NCI-H524 (cell line): ENCODE measurements around the gene TJP3.

Experiments
- DNase-seq, 2 experiments: peaks; one replicate each; lab custom pipeline; 2025; lab: John Stamatoyannopoulos, UW

TJP3 gene

GRCh38 chr19:3782903-3783302 is 74.7 kb downstream of the TJP3 start:
- DNase-seq: no peak

- DNase-seq: peak in 1 of 2 experiments; percentile 54
Measured at GRCh38 chr19:3783660-3784584, 75.7 kb downstream of the TJP3 start.

GRCh38 chr19:3784607-3785450 is 76.6 kb downstream of the TJP3 start:
- DNase-seq: no peak

GRCh38 chr19:3785451-3785937 is 77.3 kb downstream of the TJP3 start:
- DNase-seq: no peak

GRCh38 chr19:3785938-3786824 is 78.0 kb downstream of the TJP3 start, which contains the start of gene MATK:
MATK (minus strand) TSS chr19:3786381; CDS start chr19:3785135, 1,246 bp downstream.
- DNase-seq: no peak

- no peak for DNase-seq
Measured at GRCh38 chr19:3788996-3789778, 81.0 kb downstream of the TJP3 start.

GRCh38 chr19:3790209-3790734 is 82.1 kb downstream of the TJP3 start:
- no peak for DNase-seq

GRCh38 chr19:3790941-3791340 is 82.8 kb downstream of the TJP3 start:
- DNase-seq: no peak

- no peak for DNase-seq
Measured at GRCh38 chr19:3792114-3792513, 83.9 kb downstream of the TJP3 start.

- no peak for DNase-seq
Measured at GRCh38 chr19:3793799-3794198, 85.6 kb downstream of the TJP3 start.

- no peak for DNase-seq
Measured at GRCh38 chr19:3796358-3796757, 88.2 kb downstream of the TJP3 start.

- DNase-seq: no peak
Measured at GRCh38 chr19:3798137-3798536, 90.0 kb downstream of the TJP3 start.
